22Rv1 (cell line): ENCODE data around the gene CREB5.

Source experiments
- CTCF ChIP-seq: fragments of 450-650 bp; IDR thresholded peaks from 2 replicates; pipeline ENCODE4 v1.5.1; 2017; ENCODE audit warnings: mild to moderate bottlenecking
- ZFX ChIP-seq: fragments of 450-650 bp; IDR thresholded peaks from 2 replicates; pipeline ENCODE4 v1.6.1; 2017; ENCODE audit warnings: antibody characterized with exemption, borderline replicate concordance

- TF ChIP-seq CTCF = no peak
- TF ChIP-seq ZFX = no peak
These were observed 295.0 kb downstream of the CREB5 start for GRCh38 chr7:28707291-28707690.
